Sigmoid colon (tissue), 4 donors: ENCODE results near the gene ANKS6.

Experiments used
- CTCF ChIP-seq, 4 experiments: fragments of 450-650 bp in 3 of 4; fragments of 200-600 bp in 1 of 4; IDR thresholded peaks; one replicate each; pipeline ENCODE4 v1.5.1; 2016 to 2019; ENCODE audit warnings: antibody characterized with exemption in 4 of 4, mild to moderate bottlenecking in 3 of 4, moderate library complexity in 2 of 4
- EP300 ChIP-seq, 4 donors: sonication (generic); formaldehyde crosslinking; IDR thresholded peaks; one replicate each; pipeline ENCODE4 v1.6.1; 2017; ENCODE audit warnings: antibody characterized with exemption in 4 of 4

GRCh38 chr9:98702340-98702739 lies 94.0 kb downstream of the ANKS6 start:
- no peak for TF ChIP-seq EP300 (IDR thresholded peaks at IDR 0.05)
- TF ChIP-seq CTCF (IDR thresholded peaks at IDR 0.05) = no peak
